ENCODE results near the gene PDIK1L. TPM values are rescaled to one million over a fixed set of nuclear protein-coding genes. Genes with fewer than 3 reads are reported as not detected.

The PDIK1L gene
- total and polyA plus RNA-seq, 2 donors (not counting 3 experiments of a cell fraction or from before 2014, with no cell fraction given), result 1.6 to 5.6 TPM

- H4K20me1 ChIP-seq (replicated peaks; ENCODE audit: control insufficient read depth, extremely low read depth, insufficient read depth, low read length), result no peaks in the 10 kb centered on the region
- ChIA-PET POLR2A (no interaction called here), CTCF (interaction anchor here (1.2 kb wide), 1 partner anchor 44 kb away, joined by 4 read pairs; no protein-coding TSS in a partner anchor)
- BruUV-seq (replicated peaks), result no TSS peak
- H3K9ac ChIP-seq (replicated peaks; ENCODE audit: extremely low read depth, insufficient read depth, low read length), result no peak overlapping the region
- dilution Hi-C loops (cut with MboI; ENCODE audit: extremely low pct_ligation_motif_present, low sequenced_read_pairs), result no loop called here
- no peaks in the 10 kb centered on the region for H3K79me2 ChIP-seq (ENCODE audit: control insufficient read depth, insufficient read depth, low read length)
- DNase-seq (ENCODE audit: low read depth, low spot score) (no peak), FAIRE-seq (no peak)
- H3K36me3 ChIP-seq (ENCODE audit: control insufficient read depth in 2 of 2, extremely low read depth in 1 of 2, insufficient read depth in 2 of 2, low read length in 2 of 2), result no peaks in the 10 kb centered on the region
- intact Hi-C loops (cut with micrococcal nuclease), result no loop called here
- no peaks in the 10 kb centered on the region for H3K9me3 ChIP-seq (replicated peaks; ENCODE audit: control insufficient read depth, insufficient read depth, low read length)
- H3K27ac ChIP-seq (ENCODE audit: insufficient read depth, low read depth, low read length), result no peak overlapping the region
- H3K27me3 ChIP-seq (ENCODE audit: control insufficient read depth in 2 of 2, insufficient read depth in 2 of 2, low read length in 2 of 2), result no peaks in the 10 kb centered on the region
- no peaks in the 10 kb centered on the region for H3K4me1 ChIP-seq (ENCODE audit: control insufficient read depth, extremely low read depth, insufficient read depth, low read length)
- H3K4me3 ChIP-seq (replicated peaks in 1 of 3; ENCODE audit: insufficient read depth in 1 of 3, low read depth in 1 of 3, low read length in 3 of 3), result no peak overlapping the region
- H3K9me1 ChIP-seq (replicated peaks; ENCODE audit: control insufficient read depth, extremely low read depth, insufficient read depth, low read length), result no peaks in the 10 kb centered on the region
- no peak overlapping the region for H3K4me2 ChIP-seq (ENCODE audit: insufficient read depth, low read length)
- H2AFZ ChIP-seq (ENCODE audit: low read depth, low read length), result no peak overlapping the region
- TF ChIP-seq, protein P1, sequence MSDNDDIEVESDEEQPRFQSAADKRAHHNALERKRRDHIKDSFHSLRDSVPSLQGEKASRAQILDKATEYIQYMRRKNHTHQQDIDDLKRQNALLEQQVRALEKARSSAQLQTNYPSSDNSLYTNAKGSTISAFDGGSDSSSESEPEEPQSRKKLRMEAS (IDR thresholded peaks at IDR 0.05; ENCODE audit: insufficient read depth, insufficient read length), result no peak
- TF ChIP-seq CTCF (IDR thresholded peaks at IDR 0.05; ENCODE audit: extremely low read depth in 1 of 2, insufficient read depth in 1 of 2, low read depth in 1 of 2, low read length in 2 of 2), result no peak
These were observed 37.3 kb downstream of the PDIK1L start for GRCh38 chr1:26148887-26149286.

DNA sequence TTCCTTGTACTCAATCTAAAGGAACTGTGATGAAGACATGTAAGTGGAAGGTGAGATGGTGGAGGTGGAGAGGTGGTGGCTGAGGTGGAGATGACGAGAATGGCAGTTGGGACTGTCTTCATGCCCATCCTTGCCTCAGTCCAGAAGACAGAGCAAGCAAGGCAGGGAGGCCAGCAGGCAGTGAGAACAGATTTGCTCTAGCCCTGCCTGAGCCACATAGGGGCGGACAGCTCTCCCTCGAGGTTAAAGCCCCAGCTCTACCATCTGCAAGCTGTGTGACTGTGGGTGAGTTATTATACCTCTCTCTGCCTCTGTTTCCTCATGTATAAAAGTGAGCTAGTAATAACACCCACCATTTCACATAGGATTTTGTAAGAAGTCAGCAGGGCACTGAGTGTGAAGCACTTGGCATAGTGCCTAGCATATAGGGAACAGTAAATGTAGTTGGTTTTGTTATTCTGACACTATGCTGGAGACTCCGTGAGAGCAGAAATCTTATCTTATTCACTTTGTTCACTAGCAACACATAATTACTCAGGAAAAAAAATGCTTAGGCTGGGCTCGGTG, 42.4 kb downstream of the PDIK1L start:
- FAIRE-seq (no peak), DNase-seq (ENCODE audit: low read depth, low spot score) (no peak)
- no TSS peak for BruUV-seq (replicated peaks)
- no peak overlapping the region for H3K4me2 ChIP-seq (ENCODE audit: insufficient read depth, low read length)
- no peaks in the 10 kb centered on the region for H3K36me3 ChIP-seq (ENCODE audit: control insufficient read depth in 2 of 2, extremely low read depth in 1 of 2, insufficient read depth in 2 of 2, low read length in 2 of 2)
- no peaks in the 10 kb centered on the region for H3K27me3 ChIP-seq (ENCODE audit: control insufficient read depth in 2 of 2, insufficient read depth in 2 of 2, low read length in 2 of 2)
- ChIA-PET POLR2A (no interaction called here), CTCF (interaction anchor here (5.6 kb wide), 2 partner anchors 10 to 16 kb away, joined by 36 to 69 read pairs; partner anchors contain the start of genes C1orf232 and ZNF593)
- no peak for TF ChIP-seq GATA2 (IDR thresholded peaks at IDR 0.05; ENCODE audit: insufficient read depth, insufficient read length, low read depth, low read length)
- TF ChIP-seq EZH2 (IDR thresholded peaks at IDR 0.05; ENCODE audit: borderline replicate concordance, low read depth, low read length, severe bottlenecking), result no peak
- TF ChIP-seq, protein P1 (IDR thresholded peaks at IDR 0.05; ENCODE audit: insufficient read depth, insufficient read length), result no peak
- no peak for TF ChIP-seq MYC (IDR thresholded peaks at IDR 0.05; ENCODE audit: low read depth, low read length)
- H3K79me2 ChIP-seq (ENCODE audit: control insufficient read depth, insufficient read depth, low read length), result no peaks in the 10 kb centered on the region
- dilution Hi-C loops (cut with MboI; ENCODE audit: extremely low pct_ligation_motif_present, low sequenced_read_pairs) (no loop called here), intact Hi-C loops (cut with micrococcal nuclease) (loop anchor here (10.0 kb wide), 1 partner anchor 249 kb away; the partner anchor contains the start of gene STMN1)
- no peak overlapping the region for H3K27ac ChIP-seq (ENCODE audit: insufficient read depth, low read depth, low read length)
- H3K4me3 ChIP-seq (replicated peaks in 1 of 3; ENCODE audit: insufficient read depth in 1 of 3, low read depth in 1 of 3, low read length in 3 of 3), result no peak overlapping the region
- no peaks in the 10 kb centered on the region for H3K9me3 ChIP-seq (replicated peaks; ENCODE audit: control insufficient read depth, insufficient read depth, low read length)
- H3K9ac ChIP-seq (replicated peaks; ENCODE audit: extremely low read depth, insufficient read depth, low read length), result no peak overlapping the region
- H4K20me1 ChIP-seq (replicated peaks; ENCODE audit: control insufficient read depth, extremely low read depth, insufficient read depth, low read length), result no peaks in the 10 kb centered on the region
- no peak overlapping the region for H2AFZ ChIP-seq (ENCODE audit: low read depth, low read length)
- no peaks in the 10 kb centered on the region for H3K9me1 ChIP-seq (replicated peaks; ENCODE audit: control insufficient read depth, extremely low read depth, insufficient read depth, low read length)
- H3K4me1 ChIP-seq (ENCODE audit: control insufficient read depth, extremely low read depth, insufficient read depth, low read length), result peaks cover 32% of the 10 kb centered on the region
